Body of pancreas (tissue), 4 donors: ENCODE measurements around the gene OAS1. TPM values are rescaled to one million over a fixed set of nuclear protein-coding genes. Genes with fewer than 3 reads are reported as not detected.

Experiments
- ATAC-seq: fragments of 150-250 bp; one replicate; pipeline ENCODE4 v1.9.1; 2016
- DNase-seq, 4 donors: peaks; one replicate each; pipeline ENCODE4 v3.0.0-alpha.2; 2019
- H3K27ac ChIP-seq, 4 donors: fragments of 200-600 bp; sonication (generic); 1 replicate in 3 of 4; 2 replicates in 1 of 4; pipeline versions ENCODE4 v1.5.1 to v1.6.1; 2016 to 2019; ENCODE audit warnings: mild to moderate bottlenecking in 1 of 4, mixed read lengths in 1 of 4, moderate library complexity in 1 of 4
- H3K27me3 ChIP-seq, 2 donors: fragments of 200-600 bp; sonication (generic); one replicate each; pipeline ENCODE4 v1.6.0; 2016; ENCODE audit warnings: mild to moderate bottlenecking in 1 of 2
- H3K36me3 ChIP-seq, 2 donors: fragments of 200-600 bp; sonication (generic); replicated peaks in 1 of 2; 2 replicates each; pipeline ENCODE4 v1.5.1; 2016; ENCODE audit warnings: low read depth in 2 of 2; ENCODE audit not compliant: insufficient read depth in 1 of 2
- H3K4me1 ChIP-seq: fragments of 200-600 bp; sonication (generic); one replicate; pipeline ENCODE4 v1.6.0; 2016
- H3K4me3 ChIP-seq, 2 donors: fragments of 200-600 bp; sonication (generic); 1 replicate in 1 of 2; 2 replicates in 1 of 2; pipeline ENCODE4 v1.5.1; 2016 to 2019
- H3K9me3 ChIP-seq, 3 donors: fragments of 200-600 bp; sonication (generic); 1 replicate in 2 of 3; 2 replicates in 1 of 3; pipeline ENCODE4 v1.5.1; 2016
- CTCF ChIP-seq, 7 experiments: fragments of 450-650 bp in 4 of 7; fragments of 200-600 bp in 3 of 7; sonication (generic) in 3 of 7; IDR thresholded peaks; one replicate each; pipeline ENCODE4 v1.5.1; 2016 to 2019; ENCODE audit warnings: antibody characterized with exemption in 7 of 7
- POLR2A ChIP-seq, 3 donors: fragments of 450-650 bp; IDR thresholded peaks; one replicate each; pipeline ENCODE4 v1.6.1; 2016; ENCODE audit warnings: antibody characterized with exemption in 3 of 3, mild to moderate bottlenecking in 2 of 3
- WGBS, 2 donors: methylation state at CpG; one replicate each; pipeline ENCODE4 v1.1.5; 2017; 5-methylcytosine and 5-hydroxymethylcytosine counted together
- intact Hi-C: fragments of 100-400 bp; cut with DNase I; formaldehyde crosslinking; loops from one replicate; pipeline ENCODE4 v1.15.1; 2023
- total RNA-seq, 2 donors: library from RNA; depleted of rRNA; stranded (reverse); fragments of >200 nt; gene quantifications; one replicate each; pipeline ENCODE4 v1.1.0, GENCODE V29; 2016

The OAS1 gene
- total RNA-seq, 2 donors from 2014 or later: 4.3 to 7.8 TPM

GRCh38 chr12:112965643-112966042 is 58.9 kb downstream of the OAS1 start:
- DNase-seq (no peak), ATAC-seq (no peak)
- intact Hi-C loops: no loop called here
- no peak overlapping the region for H3K4me3 ChIP-seq
- no peak overlapping the region for H3K27ac ChIP-seq
- peaks cover 0 to 4% of the 10 kb centered on the region in 2 donors for H3K36me3 ChIP-seq
- WGBS, 2 donors: 85 to 92% methylated on average over 13 to 15 of the region's 15 CpGs
- no peaks in the 10 kb centered on the region for H3K4me1 ChIP-seq
- H3K9me3 ChIP-seq: no peaks in the 10 kb centered on the region
- TF ChIP-seq POLR2A (IDR thresholded peaks at IDR 0.05): no peak
- TF ChIP-seq CTCF (IDR thresholded peaks at IDR 0.05): no peak
- H3K27me3 ChIP-seq: no peaks in the 10 kb centered on the region

DNA sequence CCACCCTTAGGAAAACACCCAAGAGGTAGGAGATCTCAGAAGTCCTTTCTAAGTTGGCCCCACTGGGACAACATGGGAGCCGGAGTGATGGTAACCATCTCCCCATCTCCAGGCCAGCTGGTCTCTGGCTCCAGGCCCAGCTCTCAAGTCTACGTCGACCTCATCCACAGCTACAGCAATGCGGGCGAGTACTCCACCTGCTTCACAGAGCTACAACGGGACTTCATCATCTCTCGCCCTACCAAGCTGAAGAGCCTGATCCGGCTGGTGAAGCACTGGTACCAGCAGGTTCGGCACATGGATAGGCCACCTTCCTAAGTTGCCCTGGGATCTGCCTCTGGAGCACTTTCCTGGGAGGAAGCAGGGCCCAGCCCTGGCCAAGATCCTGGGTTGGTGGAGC is 60.5 kb downstream of the OAS1 start:
- WGBS, 2 donors: 91 to 93% methylated on average over 9 of the region's 9 CpGs
- H3K4me3 ChIP-seq: no peak overlapping the region
- intact Hi-C loops: no loop called here
- DNase-seq (no peak), ATAC-seq (no peak)
- TF ChIP-seq CTCF (IDR thresholded peaks at IDR 0.05) (no peak), POLR2A (IDR thresholded peaks at IDR 0.05) (no peak)
- no peaks in the 10 kb centered on the region for H3K9me3 ChIP-seq
- no peak overlapping the region for H3K27ac ChIP-seq
- no peaks in the 10 kb centered on the region for H3K4me1 ChIP-seq
- H3K27me3 ChIP-seq: no peaks in the 10 kb centered on the region
- peaks cover 0 to 4% of the 10 kb centered on the region in 2 donors for H3K36me3 ChIP-seq

- no peaks in the 10 kb centered on the region for H3K27me3 ChIP-seq
- no peak for TF ChIP-seq POLR2A (IDR thresholded peaks at IDR 0.05)
- TF ChIP-seq CTCF (IDR thresholded peaks at IDR 0.05): no peak
- H3K4me1 ChIP-seq: no peaks in the 10 kb centered on the region
- WGBS, 2 donors: 94 to 97% methylated on average over 3 to 7 of the region's 7 CpGs
- H3K4me3 ChIP-seq: no peak overlapping the region
- no peak overlapping the region for H3K27ac ChIP-seq
- H3K36me3 ChIP-seq: peaks cover 0 to 4% of the 10 kb centered on the region in 2 donors
- DNase-seq (no peak), ATAC-seq (no peak)
- intact Hi-C loops: no loop called here
- no peaks in the 10 kb centered on the region for H3K9me3 ChIP-seq
Observed at GRCh38 chr12:112967858-112968257, 61.1 kb downstream of the OAS1 start.

Other genes with a start within 250 kb of the OAS1 start
- gene RPH3A, start 115.2 kb upstream of the OAS1 start, total RNA-seq: not detected
- 10 to 100 TPM in 1 of 2 donors, 1 to 10 TPM in 1; 2.3 to 18.1 TPM for gene OAS3, start 31.5 kb downstream of the OAS1 start, total RNA-seq
- gene OAS2, start 71.6 kb downstream of the OAS1 start, total RNA-seq: 1 to 10 TPM; 1.6 to 2.3 TPM
- 10 to 100 TPM; 11.9 to 17.5 TPM for gene DTX1, start 149.8 kb downstream of the OAS1 start, total RNA-seq
- 1 to 10 TPM in 1 of 2 donors, under 1 TPM in 1; 0.66 to 2.1 TPM for gene RASAL1, start 228.8 kb downstream of the OAS1 start, total RNA-seq
- under 1 TPM in 1 of 2 donors, not detected in 1; 0.99 TPM for gene CFAP73, start 242.8 kb downstream of the OAS1 start, total RNA-seq